Measurements from ENCODE around the gene AHRR.
"Not testable (repeated sequence)": the region's sequence is repeated elsewhere in the genome, so short reads cannot be mapped to it uniquely, and the experiment has no call there.

Gene AHRR

GRCh38 chr5:306011-306805 is 15.3 kb upstream of the AHRR start:
- DNase-seq = no peak

GRCh38 chr5:307306-307705 is 14.2 kb upstream of the AHRR start:
- no peak for DNase-seq

DNA sequence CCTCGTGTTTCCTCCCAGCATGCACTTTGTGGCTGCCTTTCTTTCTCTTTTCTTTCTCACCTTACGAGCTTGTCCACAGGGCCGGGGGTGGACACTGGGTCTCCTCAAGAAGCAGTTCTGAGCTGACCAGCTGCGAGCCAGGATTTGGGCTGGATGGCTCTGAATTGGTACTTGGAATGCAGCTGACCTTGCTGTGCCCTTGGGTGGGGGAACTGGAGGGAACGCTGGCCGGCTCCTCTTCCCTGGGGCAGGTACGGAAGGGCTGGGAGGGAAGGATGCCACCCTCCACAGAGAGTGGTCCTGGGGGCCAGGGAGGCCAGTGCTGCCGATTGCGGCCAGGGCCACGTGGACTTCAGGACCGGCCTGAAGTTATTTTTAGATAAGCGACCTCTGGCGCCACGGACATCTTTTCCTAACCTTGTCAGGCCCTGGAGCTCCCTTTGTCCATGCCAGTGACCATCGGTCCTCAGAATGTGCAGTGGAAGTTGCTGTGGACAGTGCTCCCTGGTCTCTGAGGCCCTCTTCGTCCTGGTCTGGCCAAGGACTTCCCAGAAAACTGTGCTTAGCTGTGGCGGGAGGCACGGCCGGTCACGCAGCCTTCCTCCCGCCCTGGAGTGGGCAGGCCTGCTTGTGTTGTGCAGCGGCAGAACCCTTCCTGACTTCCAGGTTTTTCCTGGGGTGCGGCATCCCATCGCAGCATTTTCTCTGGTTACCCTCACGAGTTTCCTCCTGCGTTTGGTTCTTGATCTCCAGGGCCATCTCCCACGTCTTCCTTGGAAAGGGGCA is 13.5 kb upstream of the AHRR start:
- DNase-seq = no peak

DNA sequence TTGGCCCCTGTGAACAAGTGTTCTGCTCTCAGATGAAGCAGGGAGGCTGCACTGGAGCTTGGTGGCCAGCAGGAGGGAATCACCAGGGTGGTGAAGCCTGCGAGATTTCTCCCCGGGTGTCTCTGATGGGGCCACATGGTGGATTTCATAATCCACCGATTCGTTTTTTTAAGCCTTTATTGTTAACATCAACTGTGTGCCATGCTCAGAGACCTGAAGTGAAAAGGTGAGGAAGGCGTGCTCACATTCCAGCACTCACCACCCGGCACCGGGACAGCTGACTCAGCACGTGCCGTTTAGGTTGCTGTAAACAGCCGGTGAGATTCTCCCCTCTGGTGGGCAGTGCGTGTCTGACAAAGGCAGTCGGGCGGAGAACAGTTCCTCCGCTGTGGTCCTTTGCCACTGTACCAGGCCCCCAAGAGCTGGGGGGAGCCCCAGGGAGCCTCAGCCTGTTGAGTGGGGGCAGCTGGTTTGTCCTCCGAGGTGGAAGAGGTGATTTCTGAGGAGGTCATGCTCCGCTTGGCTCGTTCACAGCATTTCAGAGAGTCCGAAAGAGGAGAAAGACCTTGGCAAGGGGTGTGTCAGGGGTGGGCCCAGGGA is 12.7 kb upstream of the AHRR start:
- no peak for DNase-seq

DNA sequence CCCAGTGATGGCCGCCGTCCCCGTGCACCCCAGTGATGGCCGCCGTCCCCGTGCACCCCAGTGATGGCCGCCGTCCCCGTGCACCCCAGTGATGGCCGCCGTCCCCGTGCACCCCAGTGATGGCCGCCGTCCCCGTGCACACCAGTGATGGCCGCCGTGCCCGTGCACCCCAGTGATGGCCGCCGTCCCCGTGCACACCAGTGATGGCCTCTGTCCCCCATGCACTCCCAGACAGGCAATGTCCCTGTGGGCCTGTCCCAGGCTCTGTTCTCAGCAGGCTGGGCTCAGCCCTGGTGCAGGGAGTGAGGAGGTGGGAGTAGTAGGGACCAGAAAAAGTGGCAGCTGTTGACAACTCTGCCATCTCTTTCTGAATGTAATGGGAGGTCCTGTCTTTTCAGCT is 11.7 kb upstream of the AHRR start:
- not testable (repeated sequence) for DNase-seq

DNA sequence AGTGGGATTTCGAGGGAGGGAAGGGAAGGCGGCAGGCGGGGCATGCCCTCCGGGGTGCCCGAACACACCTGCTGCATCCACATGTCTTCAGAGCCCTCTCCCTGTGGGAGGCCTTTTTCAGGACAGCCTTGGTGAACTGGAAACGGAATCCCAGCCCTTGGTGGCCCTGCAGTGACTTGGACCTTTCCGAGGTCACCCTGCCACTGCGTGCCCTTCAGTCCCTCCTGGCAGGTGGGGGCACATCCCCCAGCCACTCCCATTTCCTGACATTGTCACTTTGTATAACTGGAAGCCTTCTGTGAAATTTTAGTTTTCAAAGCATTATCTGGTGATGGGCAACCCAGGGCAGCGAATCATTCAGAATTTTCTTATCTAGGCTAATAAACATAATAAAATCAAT is 11.0 kb upstream of the AHRR start:
- DNase-seq = no peak

- DNase-seq = no peak
Measured at GRCh38 chr5:310941-311434, 10.5 kb upstream of the AHRR start.

- DNase-seq = no peak
Measured at GRCh38 chr5:311963-312362, 9.6 kb upstream of the AHRR start.

- DNase-seq = no peak
Measured at GRCh38 chr5:312845-313244, 8.7 kb upstream of the AHRR start.

DNA sequence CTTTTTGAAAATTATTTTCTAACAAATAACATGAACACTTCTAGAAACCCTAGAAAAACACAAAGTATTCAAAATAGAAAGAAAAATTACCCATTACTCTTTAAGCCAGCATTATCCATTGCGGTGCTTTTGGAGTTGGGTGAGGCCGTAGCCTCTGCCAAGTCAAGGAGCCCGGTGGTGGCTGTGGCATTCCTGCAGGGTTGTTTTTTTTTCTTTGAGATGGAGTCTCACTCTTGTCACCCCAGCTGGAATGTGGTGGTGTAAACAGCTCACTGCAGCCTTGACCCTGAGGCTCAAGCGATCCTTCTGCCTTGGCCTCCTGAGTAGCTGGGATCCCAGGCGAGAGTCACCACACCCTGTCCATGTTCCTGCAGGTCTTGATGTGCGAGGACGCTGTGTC is 8.2 kb upstream of the AHRR start:
- DNase-seq = no peak

DNA sequence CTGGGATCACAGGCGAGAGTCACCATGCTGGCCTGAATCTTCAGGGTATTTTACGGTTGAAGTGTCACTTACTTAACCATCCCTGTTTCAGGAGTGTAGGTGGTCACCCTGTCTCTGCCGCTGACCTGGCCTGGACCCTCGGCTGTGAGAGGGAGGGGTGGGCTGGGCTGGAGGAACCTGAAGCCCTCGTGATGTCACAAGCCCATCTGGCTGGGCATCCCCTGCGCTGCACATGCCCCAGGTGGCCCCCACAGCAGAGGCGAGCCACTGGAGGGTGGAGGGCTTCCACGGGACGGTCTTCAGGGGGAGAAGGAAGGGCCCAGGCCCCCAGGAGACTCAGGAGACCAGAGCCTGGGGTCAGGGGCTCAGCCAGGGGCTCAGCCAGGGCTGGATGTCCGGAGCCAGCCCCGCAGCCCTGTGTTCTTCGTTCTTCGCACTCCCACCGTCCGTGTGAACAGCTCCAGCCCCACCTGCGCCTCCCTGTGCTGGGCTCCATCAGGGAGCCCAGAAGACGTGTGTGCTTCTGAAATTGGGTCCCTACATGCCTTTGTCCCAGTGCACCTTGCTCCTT is 7.6 kb upstream of the AHRR start:
- DNase-seq = no peak

DNA sequence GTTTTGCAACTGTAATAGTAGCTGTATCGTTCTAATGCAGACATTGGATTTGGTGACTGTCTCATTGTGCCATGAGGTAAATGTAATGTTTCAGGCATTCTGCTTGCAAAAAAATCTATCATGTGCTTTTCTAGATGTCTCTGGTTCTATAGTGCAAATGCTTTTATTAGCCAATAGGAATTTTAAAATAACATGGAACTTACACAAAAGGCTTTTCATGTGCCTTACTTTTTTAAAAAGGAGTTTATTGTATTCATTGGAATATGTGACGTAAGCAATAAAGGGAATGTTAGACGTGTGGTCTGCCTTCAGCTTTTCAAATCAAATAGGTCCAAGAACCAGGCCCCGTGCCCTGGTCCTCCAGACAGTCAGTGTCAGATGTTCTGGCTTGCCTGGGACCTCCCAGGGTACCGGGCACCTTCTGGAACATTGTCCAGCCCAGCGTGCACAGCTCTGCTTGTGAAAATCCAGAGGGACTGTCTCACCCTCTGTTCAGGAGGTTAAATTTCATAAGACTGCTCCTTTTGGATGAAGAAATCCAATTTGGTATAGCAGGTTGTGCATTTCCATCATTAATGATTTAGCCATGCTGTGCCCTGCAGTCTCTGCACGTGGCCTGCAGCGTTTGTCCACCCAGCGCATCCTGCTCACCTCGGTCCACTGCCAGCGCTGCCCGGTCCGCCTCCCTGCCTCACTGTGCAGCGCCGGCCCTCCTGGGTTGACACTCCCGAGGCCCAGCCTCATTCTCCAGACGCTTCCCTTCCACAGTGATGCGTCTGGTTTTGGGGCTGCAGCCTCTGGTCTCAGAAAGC is 6.6 kb upstream of the AHRR start:
- no peak for DNase-seq

DNA sequence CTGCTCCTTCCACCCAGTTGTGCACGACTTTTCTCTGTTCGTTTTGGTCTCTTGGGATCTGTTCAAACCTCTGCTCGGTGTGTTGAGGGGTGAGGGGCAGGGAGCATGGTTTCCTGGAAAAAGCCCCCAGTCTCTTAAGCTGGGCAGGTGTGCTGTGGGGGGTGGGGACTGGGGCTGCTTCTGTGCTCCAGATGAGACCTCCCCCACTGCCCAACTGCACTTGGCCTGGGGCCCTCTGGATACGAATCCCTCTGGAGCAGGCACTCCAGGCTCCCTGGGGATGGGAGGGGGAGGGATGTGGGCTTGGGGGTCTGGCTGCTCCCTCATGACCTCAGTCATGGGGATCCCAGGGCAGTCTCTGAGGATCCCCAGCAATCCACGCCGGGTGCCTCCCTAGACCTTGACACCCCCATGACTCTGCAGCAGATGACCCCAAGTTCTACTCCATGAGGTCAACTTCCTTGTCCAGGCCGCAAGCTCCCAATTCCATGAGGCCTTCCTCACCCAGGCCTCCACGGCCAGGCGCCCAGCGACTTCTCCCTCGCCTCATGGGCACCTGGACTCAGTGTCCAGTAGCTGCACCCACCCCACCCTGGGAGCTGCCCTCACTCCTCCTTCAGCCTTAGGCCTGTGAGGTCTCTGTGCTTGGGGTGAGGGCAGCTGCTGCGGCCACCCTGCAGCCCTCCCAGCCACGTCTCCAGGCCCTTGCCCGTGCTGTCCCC is 5.9 kb upstream of the AHRR start:
- no peak for DNase-seq

- DNase-seq = no peak
Measured at GRCh38 chr5:316210-317085, 5.1 kb upstream of the AHRR start.

GRCh38 chr5:317086-317811 is 4.3 kb upstream of the AHRR start:
- DNase-seq = peak; percentile 59

GRCh38 chr5:318341-318897 is 3.1 kb upstream of the AHRR start:
- no peak for DNase-seq

DNA sequence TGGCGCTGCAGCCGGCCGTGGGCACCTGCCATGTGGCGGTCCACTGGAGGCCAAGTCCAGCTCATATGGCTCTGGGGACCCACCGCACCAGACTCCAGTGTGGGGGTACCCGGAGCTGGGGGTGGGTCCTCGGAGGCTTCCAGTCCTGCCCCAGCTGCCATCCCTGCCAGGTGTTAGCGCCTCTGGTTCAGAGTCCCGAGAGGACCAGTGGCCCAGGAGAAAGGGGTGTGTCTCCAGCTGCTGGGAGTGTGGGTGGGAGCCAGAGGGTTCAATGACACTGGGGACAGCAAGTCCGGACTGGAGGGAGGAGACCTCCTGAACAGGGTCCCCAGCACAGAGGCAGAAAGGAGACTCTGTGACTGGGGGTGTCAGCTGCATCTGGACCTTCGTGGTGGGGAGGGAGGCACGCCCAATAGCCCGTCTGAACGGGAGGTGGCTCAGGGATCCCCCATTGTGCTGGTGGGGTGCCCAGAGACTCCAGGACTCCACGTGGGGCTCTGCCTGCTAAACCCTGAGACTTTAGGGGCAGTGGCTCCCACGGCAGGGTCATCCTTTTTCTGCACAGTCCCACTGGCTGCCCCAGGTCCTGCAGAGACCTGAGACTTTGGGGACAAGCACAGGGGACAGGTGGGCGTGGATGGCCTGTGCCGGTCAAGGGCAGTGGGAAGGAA is 2.4 kb upstream of the AHRR start:
- no peak for DNase-seq

- no peak for DNase-seq
Measured at GRCh38 chr5:320524-321229, 837 bp upstream of the AHRR start.
